COLO668 (cell line): ENCODE results near the gene HABP4.
"Not testable (repeated sequence)": the region's sequence is repeated elsewhere in the genome, so short reads cannot be mapped to it uniquely, and the experiment has no call there.

Experiments used
- DNase-seq: peaks from one replicate; lab custom pipeline; 2025; ENCODE audit not compliant: unreplicated experiment; lab: John Stamatoyannopoulos, UW

HABP4 gene

GRCh38 chr9:96495341-96495740 is 45.4 kb downstream of the HABP4 start:
- no peak for DNase-seq

GRCh38 chr9:96496368-96497116 is 46.6 kb downstream of the HABP4 start:
- no peak for DNase-seq

- DNase-seq = no peak
Measured at GRCh38 chr9:96497117-96497399, 47.1 kb downstream of the HABP4 start.

GRCh38 chr9:96498796-96499195 is 48.8 kb downstream of the HABP4 start:
- DNase-seq = no peak

GRCh38 chr9:96499257-96499656 is 49.3 kb downstream of the HABP4 start:
- DNase-seq = no peak

- no peak for DNase-seq
Measured at GRCh38 chr9:96500696-96501632, 51.0 kb downstream of the HABP4 start.

GRCh38 chr9:96501633-96502538 is 51.9 kb downstream of the HABP4 start:
- no peak for DNase-seq

- no peak for DNase-seq
Measured at GRCh38 chr9:96502539-96503373, 52.8 kb downstream of the HABP4 start.

GRCh38 chr9:96503374-96503748 is 53.4 kb downstream of the HABP4 start:
- not testable (repeated sequence) for DNase-seq

- DNase-seq = no peak
Measured at GRCh38 chr9:96503918-96504317, 53.9 kb downstream of the HABP4 start.

- DNase-seq = no peak
Measured at GRCh38 chr9:96505316-96505991, 55.5 kb downstream of the HABP4 start.

GRCh38 chr9:96508227-96508940 is 58.4 kb downstream of the HABP4 start:
- no peak for DNase-seq

- no peak for DNase-seq
Measured at GRCh38 chr9:96509026-96509425, 59.1 kb downstream of the HABP4 start.

GRCh38 chr9:96509848-96510247 is 59.9 kb downstream of the HABP4 start:
- DNase-seq = no peak

GRCh38 chr9:96510258-96510657 is 60.3 kb downstream of the HABP4 start:
- DNase-seq = no peak

GRCh38 chr9:96512240-96512639 is 62.3 kb downstream of the HABP4 start:
- DNase-seq = no peak

- no peak for DNase-seq
Measured at GRCh38 chr9:96513622-96514021, 63.7 kb downstream of the HABP4 start.

- no peak for DNase-seq
Measured at GRCh38 chr9:96514108-96514799, 64.3 kb downstream of the HABP4 start.

GRCh38 chr9:96514800-96515158 is 64.8 kb downstream of the HABP4 start:
- no peak for DNase-seq
